ENCODE results near the gene MLH1. TPM values are rescaled to one million over a fixed set of nuclear protein-coding genes. Genes with fewer than 3 reads are reported as not detected.

Gene MLH1
- polyA plus RNA-seq, 1 experiment = 32.5 TPM

GRCh38 chr3:37031096-37031682 is 37.9 kb downstream of the MLH1 start:
- CTCF ChIA-PET = no interaction called here
- H3K4me3 ChIP-seq (ENCODE audit: low read depth, low read length) = no peak overlapping the region
- peaks cover 4% of the 10 kb centered on the region; the same call in 1 of the 2 replicates for H3K36me3 ChIP-seq (ENCODE audit: control insufficient read depth, insufficient read depth, low read length)
- POLR2A ChIA-PET = no interaction called here
- TF ChIP-seq, protein P1, sequence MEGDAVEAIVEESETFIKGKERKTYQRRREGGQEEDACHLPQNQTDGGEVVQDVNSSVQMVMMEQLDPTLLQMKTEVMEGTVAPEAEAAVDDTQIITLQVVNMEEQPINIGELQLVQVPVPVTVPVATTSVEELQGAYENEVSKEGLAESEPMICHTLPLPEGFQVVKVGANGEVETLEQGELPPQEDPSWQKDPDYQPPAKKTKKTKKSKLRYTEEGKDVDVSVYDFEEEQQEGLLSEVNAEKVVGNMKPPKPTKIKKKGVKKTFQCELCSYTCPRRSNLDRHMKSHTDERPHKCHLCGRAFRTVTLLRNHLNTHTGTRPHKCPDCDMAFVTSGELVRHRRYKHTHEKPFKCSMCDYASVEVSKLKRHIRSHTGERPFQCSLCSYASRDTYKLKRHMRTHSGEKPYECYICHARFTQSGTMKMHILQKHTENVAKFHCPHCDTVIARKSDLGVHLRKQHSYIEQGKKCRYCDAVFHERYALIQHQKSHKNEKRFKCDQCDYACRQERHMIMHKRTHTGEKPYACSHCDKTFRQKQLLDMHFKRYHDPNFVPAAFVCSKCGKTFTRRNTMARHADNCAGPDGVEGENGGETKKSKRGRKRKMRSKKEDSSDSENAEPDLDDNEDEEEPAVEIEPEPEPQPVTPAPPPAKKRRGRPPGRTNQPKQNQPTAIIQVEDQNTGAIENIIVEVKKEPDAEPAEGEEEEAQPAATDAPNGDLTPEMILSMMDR (IDR thresholded peaks at IDR 0.05; ENCODE audit: insufficient read depth, low read depth, low read length) = no peak
- DNase-seq (ENCODE audit: low read depth) = no peak
- H3K27me3 ChIP-seq (ENCODE audit: control insufficient read depth, insufficient read depth, low read length) = no peaks in the 10 kb centered on the region

GRCh38 chr3:37032961-37033360 is 39.6 kb downstream of the MLH1 start:
- TF ChIP-seq, protein P1 (IDR thresholded peaks at IDR 0.05; ENCODE audit: insufficient read depth, low read depth, low read length) = no peak
- no peak for DNase-seq (ENCODE audit: low read depth)
- POLR2A ChIA-PET = no interaction called here
- H3K27me3 ChIP-seq (ENCODE audit: control insufficient read depth, insufficient read depth, low read length) = no peaks in the 10 kb centered on the region
- H3K36me3 ChIP-seq (ENCODE audit: control insufficient read depth, insufficient read depth, low read length) = 0 out of 2 replicates have a peak, but pooled peaks cover 2% of the 10 kb centered on the region
- H3K4me3 ChIP-seq (ENCODE audit: low read depth, low read length) = no peak overlapping the region
- CTCF ChIA-PET = interaction anchor here (1.2 to 1.3 kb wide), 2 partner anchors 9 to 14 kb away, joined by 3 to 4 read pairs; no protein-coding TSS in a partner anchor

GRCh38 chr3:37037352-37037751 is 44.0 kb downstream of the MLH1 start:
- ChIA-PET CTCF (no interaction called here), POLR2A (no interaction called here)
- DNase-seq (ENCODE audit: low read depth) = no peak
- no peaks in the 10 kb centered on the region for H3K27me3 ChIP-seq (ENCODE audit: control insufficient read depth, insufficient read depth, low read length)
- TF ChIP-seq, protein P1 (IDR thresholded peaks at IDR 0.05; ENCODE audit: insufficient read depth, low read depth, low read length) = no peak
- peaks cover 3% of the 10 kb centered on the region; the same call in 1 of the 2 replicates for H3K36me3 ChIP-seq (ENCODE audit: control insufficient read depth, insufficient read depth, low read length)
- H3K4me3 ChIP-seq (ENCODE audit: low read depth, low read length) = no peak overlapping the region

- H3K27me3 ChIP-seq (ENCODE audit: control insufficient read depth, insufficient read depth, low read length) = no peaks in the 10 kb centered on the region
- POLR2A ChIA-PET = no interaction called here
- H3K36me3 ChIP-seq (ENCODE audit: control insufficient read depth, insufficient read depth, low read length) = peaks cover 3% of the 10 kb centered on the region; the same call in 1 of the 2 replicates
- CTCF ChIA-PET = interaction anchor here (1.7 kb wide), 1 partner anchor 11 kb away, joined by 9 read pairs; no protein-coding TSS in a partner anchor
- no peak for DNase-seq (ENCODE audit: low read depth)
- no peak overlapping the region for H3K4me3 ChIP-seq (ENCODE audit: low read depth, low read length)
- TF ChIP-seq, protein P1 (IDR thresholded peaks at IDR 0.05; ENCODE audit: insufficient read depth, low read depth, low read length) = no peak
Observed at GRCh38 chr3:37039161-37039846, 46.0 kb downstream of the MLH1 start.

GRCh38 chr3:37040231-37040630 is 46.9 kb downstream of the MLH1 start:
- ChIA-PET CTCF (interaction anchor here (1.2 kb wide), 1 partner anchor 14 kb away, joined by 3 read pairs; no protein-coding TSS in a partner anchor), POLR2A (no interaction called here)
- peaks cover 3% of the 10 kb centered on the region; the same call in 1 of the 2 replicates for H3K36me3 ChIP-seq (ENCODE audit: control insufficient read depth, insufficient read depth, low read length)
- no peaks in the 10 kb centered on the region for H3K27me3 ChIP-seq (ENCODE audit: control insufficient read depth, insufficient read depth, low read length)
- TF ChIP-seq, protein P1 (IDR thresholded peaks at IDR 0.05; ENCODE audit: insufficient read depth, low read depth, low read length) = no peak
- no peak for DNase-seq (ENCODE audit: low read depth)
- no peak overlapping the region for H3K4me3 ChIP-seq (ENCODE audit: low read depth, low read length)

All from BJ (cell line).